Measurements from ENCODE around the gene IRF5. TPM values are rescaled to one million over a fixed set of nuclear protein-coding genes. Genes with fewer than 3 reads are reported as not detected.

Gene IRF5
- total RNA-seq, 4 donors from 2014 or later = 7.6 to 14.5 (median 8.6) TPM

DNA sequence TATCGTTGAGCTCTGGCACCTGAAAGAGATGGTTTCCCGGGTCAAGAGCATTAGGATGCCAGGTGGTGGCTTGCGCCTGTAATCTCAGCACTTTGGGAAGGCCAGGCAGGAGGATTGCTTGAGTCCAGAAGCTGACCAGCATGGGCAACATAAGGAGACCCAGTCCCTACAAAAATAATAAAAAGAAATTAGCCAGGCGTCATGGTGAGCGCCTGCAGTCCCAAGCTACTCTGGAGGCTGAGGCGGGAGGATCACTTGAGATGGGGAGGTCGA, 21.1 kb upstream of the IRF5 start:
- Histone ChIP-seq H3K4me1 (peaks cover 0 to 19% (median 17%) of the 10 kb centered on the region in 4 donors), H3K27me3 (peaks cover 0 to 64% (median 21%) of the 10 kb centered on the region in 4 donors), H3K36me3 (no peaks in the 10 kb centered on the region), H3K27ac (replicated peaks in 1 of 4) (no peak overlapping the region), H3K4me3 (no peak overlapping the region), H3K9me3 (no peaks in the 10 kb centered on the region)
- DNase-seq (ENCODE audit: extremely low spot score) = no peak
- intact Hi-C loops (cut with DNase I) = no loop called here
- TF ChIP-seq POLR2A (IDR thresholded peaks at IDR 0.05; ENCODE audit: low read depth) (no peak), POLR2AphosphoS5 (IDR thresholded peaks at IDR 0.05) (no peak), EP300 (IDR thresholded peaks at IDR 0.05) (no peak)
- TF ChIP-seq, protein P1, sequence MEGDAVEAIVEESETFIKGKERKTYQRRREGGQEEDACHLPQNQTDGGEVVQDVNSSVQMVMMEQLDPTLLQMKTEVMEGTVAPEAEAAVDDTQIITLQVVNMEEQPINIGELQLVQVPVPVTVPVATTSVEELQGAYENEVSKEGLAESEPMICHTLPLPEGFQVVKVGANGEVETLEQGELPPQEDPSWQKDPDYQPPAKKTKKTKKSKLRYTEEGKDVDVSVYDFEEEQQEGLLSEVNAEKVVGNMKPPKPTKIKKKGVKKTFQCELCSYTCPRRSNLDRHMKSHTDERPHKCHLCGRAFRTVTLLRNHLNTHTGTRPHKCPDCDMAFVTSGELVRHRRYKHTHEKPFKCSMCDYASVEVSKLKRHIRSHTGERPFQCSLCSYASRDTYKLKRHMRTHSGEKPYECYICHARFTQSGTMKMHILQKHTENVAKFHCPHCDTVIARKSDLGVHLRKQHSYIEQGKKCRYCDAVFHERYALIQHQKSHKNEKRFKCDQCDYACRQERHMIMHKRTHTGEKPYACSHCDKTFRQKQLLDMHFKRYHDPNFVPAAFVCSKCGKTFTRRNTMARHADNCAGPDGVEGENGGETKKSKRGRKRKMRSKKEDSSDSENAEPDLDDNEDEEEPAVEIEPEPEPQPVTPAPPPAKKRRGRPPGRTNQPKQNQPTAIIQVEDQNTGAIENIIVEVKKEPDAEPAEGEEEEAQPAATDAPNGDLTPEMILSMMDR (IDR thresholded peaks at IDR 0.05) = no peak
- WGBS = 90% methylated on average over 7 of the region's 7 CpGs

DNA sequence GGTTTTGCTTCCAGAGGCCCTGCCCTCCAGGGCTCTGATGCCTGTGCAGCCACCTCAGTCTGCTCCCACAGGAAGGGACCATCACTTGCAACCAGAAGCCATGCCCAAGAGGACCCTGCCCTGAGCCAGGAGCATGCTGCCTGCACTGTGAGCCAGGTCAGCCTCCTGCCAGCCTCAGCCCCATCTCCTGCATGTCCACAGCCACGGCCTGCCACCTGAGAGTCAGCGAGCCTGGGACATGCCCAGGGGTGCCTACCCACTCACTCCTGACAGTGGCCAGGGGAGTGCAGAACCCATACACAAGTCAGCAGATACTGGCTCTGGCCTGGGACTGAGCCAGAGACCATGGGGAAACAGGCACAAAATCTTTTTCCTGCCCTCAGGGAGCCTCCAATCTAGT, 20.6 kb upstream of the IRF5 start:
- whole genome bisulfite sequencing = 100% methylated on average over 1 of the region's 2 CpGs
- no peak overlapping the region for H3K4me3 ChIP-seq
- H3K36me3 ChIP-seq = no peaks in the 10 kb centered on the region
- no peak overlapping the region for H3K27ac ChIP-seq (replicated peaks in 1 of 4)
- H3K27me3 ChIP-seq = peaks cover 0 to 65% (median 23%) of the 10 kb centered on the region in 4 donors
- DNase-seq (ENCODE audit: extremely low spot score) = no peak
- intact Hi-C loops (cut with DNase I) = no loop called here
- H3K4me1 ChIP-seq = peaks cover 0 to 19% (median 17%) of the 10 kb centered on the region in 4 donors
- TF ChIP-seq EP300 (IDR thresholded peaks at IDR 0.05) (no peak), POLR2AphosphoS5 (IDR thresholded peaks at IDR 0.05) (no peak), POLR2A (IDR thresholded peaks at IDR 0.05; ENCODE audit: low read depth) (no peak)
- TF ChIP-seq, protein P1 (IDR thresholded peaks at IDR 0.05) = no peak
- H3K9me3 ChIP-seq = no peaks in the 10 kb centered on the region

DNA sequence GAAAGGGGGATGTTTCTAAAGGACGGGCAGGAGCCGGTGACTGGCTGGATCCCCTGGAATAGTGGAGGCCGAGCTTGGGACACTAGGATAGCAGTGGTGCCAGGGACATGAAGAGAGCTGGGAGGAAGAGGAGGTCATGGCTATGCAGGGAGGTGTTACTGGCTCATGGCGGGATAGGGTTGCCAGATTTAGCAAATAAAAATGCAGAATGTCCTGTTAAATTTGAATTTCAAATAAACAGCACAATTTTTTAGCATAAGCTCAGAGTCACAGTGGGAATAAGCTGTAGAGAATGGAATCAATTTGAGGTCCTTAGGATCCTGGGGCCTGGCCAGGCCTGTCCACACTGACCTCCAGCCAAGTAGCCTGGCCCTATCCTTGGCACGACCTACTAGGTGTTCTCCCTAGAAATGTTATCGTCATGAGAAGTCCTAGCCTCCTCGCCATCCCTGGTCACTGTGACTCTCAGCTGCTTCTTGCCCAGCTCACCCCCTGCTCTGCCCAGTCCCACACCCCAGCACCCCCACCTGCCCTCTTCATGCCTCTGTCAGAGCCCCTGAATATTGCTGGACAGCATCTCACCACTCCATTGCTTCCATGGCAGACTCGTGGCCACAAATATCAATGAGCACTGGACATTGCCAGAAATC, 19.6 kb upstream of the IRF5 start:
- H3K9me3 ChIP-seq = no peaks in the 10 kb centered on the region
- no peaks in the 10 kb centered on the region for H3K36me3 ChIP-seq
- no peak overlapping the region for H3K4me3 ChIP-seq
- peaks cover 0 to 19% (median 17%) of the 10 kb centered on the region in 4 donors for H3K4me1 ChIP-seq
- DNase-seq (ENCODE audit: extremely low spot score) = no peak
- no peak for TF ChIP-seq POLR2A (IDR thresholded peaks at IDR 0.05; ENCODE audit: low read depth)
- H3K27ac ChIP-seq (replicated peaks in 1 of 4) = no peak overlapping the region
- WGBS = 80% methylated on average over 8 of the region's 8 CpGs
- H3K27me3 ChIP-seq = peaks cover 0 to 70% (median 23%) of the 10 kb centered on the region in 4 donors
- intact Hi-C loops (cut with DNase I) = no loop called here

DNA sequence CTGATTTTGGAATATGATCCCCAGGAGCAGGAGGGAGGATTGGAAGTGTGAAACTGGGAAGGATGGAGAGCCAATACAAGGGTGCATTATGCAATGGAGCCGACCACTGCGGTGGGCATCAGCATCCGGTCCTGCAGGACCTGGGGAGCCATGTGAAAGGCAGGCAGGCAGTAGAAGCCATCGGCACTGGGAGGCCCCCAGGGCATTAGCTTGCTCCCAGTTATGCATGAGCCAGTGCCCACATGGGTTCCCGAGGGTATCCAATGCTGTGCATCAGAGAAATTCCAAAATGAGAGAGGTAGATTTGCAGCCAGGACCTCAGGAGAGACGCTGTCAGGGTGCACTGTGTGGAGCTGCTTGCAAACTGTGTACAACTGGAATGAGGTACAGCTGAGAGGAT, 18.5 kb upstream of the IRF5 start:
- Histone ChIP-seq H3K27ac (replicated peaks in 1 of 4) (no peak overlapping the region), H3K27me3 (peaks cover 0 to 69% (median 21%) of the 10 kb centered on the region in 4 donors), H3K4me3 (no peak overlapping the region), H3K36me3 (no peaks in the 10 kb centered on the region), H3K4me1 (peaks cover 0 to 19% (median 17%) of the 10 kb centered on the region in 4 donors), H3K9me3 (no peaks in the 10 kb centered on the region)
- 72% methylated on average over 6 of the region's 6 CpGs for WGBS
- no peak for DNase-seq (ENCODE audit: extremely low spot score)
- intact Hi-C loops (cut with DNase I) = no loop called here
- TF ChIP-seq, protein P1 (IDR thresholded peaks at IDR 0.05) = no peak
- TF ChIP-seq POLR2A (IDR thresholded peaks at IDR 0.05; ENCODE audit: low read depth) (no peak), EP300 (IDR thresholded peaks at IDR 0.05) (no peak), POLR2AphosphoS5 (IDR thresholded peaks at IDR 0.05) (no peak)

DNA sequence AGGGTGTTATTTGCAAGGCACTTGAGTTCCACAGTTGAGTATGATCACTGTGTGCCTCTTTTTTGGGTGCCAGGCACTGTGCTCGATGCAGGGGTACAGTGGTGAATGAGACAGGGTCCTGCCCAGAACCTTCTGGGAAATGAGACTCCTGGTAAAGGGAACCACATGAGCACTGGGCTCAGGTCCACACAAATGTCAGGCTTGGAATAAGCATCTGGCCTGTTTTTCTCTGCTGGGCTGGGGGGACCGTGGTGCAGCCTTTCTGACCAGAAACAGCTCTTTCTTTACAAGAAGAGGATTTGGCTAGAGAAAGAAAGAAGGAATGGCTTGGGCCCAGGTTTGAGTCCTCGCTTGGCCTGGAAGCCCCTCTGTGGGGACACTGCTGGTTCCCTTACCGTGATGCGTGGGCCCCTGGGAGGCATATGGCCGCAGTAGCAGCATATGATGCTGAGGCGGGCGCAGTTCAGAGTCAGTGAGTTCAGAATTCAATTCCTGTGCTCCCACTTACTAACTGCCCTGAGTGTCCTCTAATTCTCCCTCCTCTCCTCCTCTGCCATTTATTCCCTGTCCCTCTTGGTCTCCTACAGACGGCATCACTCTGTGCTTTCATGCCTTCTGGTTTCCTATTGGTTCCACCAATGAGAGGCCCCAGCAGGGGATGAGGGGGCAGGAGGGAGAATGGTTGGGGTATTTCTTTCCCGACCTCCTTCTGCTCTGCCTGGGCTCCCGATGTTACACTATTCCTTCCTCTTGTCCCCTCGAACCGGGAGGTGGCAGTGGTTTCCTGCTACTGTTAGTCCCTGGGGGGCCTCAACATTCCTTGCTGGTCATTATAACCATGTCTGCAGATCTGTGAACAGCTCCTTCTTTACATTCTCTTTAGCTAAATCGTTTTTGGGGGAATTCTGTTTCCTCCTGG, 17.6 kb upstream of the IRF5 start:
- H3K4me1 ChIP-seq = peaks cover 0 to 12% (median 11%) of the 10 kb centered on the region in 4 donors
- intact Hi-C loops (cut with DNase I) = no loop called here
- no peak overlapping the region for H3K27ac ChIP-seq (replicated peaks in 1 of 4)
- no peak overlapping the region for H3K4me3 ChIP-seq
- WGBS = 61% methylated on average over 13 of the region's 14 CpGs
- H3K27me3 ChIP-seq = peaks cover 0 to 60% (median 13%) of the 10 kb centered on the region in 4 donors
- no peaks in the 10 kb centered on the region for H3K9me3 ChIP-seq
- H3K36me3 ChIP-seq = no peaks in the 10 kb centered on the region
- no peak for DNase-seq (ENCODE audit: extremely low spot score)
- TF ChIP-seq, protein P1 (IDR thresholded peaks at IDR 0.05) = no peak
- TF ChIP-seq POLR2A (IDR thresholded peaks at IDR 0.05; ENCODE audit: low read depth) (no peak), EP300 (IDR thresholded peaks at IDR 0.05) (no peak), POLR2AphosphoS5 (IDR thresholded peaks at IDR 0.05) (no peak)
